ENCODE measurements around the gene HHAT.

Gene HHAT

GRCh38 chr1:210311726-210312493 is 16.8 kb upstream of the HHAT start:
- in situ Hi-C loops (cut with HindIII; ENCODE audit: low sequenced_read_pairs), result no loop called here
- no peak for DNase-seq (ENCODE audit: low read depth, low spot score)
- TF ChIP-seq, protein P1, sequence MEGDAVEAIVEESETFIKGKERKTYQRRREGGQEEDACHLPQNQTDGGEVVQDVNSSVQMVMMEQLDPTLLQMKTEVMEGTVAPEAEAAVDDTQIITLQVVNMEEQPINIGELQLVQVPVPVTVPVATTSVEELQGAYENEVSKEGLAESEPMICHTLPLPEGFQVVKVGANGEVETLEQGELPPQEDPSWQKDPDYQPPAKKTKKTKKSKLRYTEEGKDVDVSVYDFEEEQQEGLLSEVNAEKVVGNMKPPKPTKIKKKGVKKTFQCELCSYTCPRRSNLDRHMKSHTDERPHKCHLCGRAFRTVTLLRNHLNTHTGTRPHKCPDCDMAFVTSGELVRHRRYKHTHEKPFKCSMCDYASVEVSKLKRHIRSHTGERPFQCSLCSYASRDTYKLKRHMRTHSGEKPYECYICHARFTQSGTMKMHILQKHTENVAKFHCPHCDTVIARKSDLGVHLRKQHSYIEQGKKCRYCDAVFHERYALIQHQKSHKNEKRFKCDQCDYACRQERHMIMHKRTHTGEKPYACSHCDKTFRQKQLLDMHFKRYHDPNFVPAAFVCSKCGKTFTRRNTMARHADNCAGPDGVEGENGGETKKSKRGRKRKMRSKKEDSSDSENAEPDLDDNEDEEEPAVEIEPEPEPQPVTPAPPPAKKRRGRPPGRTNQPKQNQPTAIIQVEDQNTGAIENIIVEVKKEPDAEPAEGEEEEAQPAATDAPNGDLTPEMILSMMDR (IDR thresholded peaks at IDR 0.05; ENCODE audit: low read depth, low read length), result no peak
- no peak overlapping the region for H3K4me3 ChIP-seq (ENCODE audit: low read depth, low read length)

DNA sequence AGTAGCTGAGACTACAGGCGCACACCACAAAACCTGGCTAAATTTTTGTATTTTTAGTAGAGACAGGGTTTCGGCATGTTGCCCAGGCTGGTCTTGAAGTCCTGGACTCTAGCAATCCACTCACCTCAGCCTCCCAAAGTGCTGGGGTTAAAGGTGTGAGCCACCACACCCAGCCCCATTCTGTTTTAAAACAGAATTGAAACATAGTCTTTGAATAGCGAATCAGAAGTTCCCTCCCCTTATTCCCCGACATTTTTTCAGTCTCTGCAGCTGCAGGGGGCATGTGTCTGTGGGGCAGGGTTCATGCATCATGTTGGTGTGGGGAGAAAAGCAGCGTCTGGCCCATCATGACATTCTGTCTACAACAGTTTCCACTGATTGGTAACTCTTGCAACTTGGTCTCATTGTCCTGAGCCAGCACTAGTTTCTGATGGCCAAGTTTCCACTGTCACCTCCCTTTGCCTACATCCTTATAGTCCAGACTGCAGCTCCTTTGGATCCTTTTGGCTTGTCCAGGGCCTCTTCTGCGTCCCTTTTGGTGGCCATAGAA is 15.6 kb upstream of the HHAT start:
- in situ Hi-C loops (cut with HindIII; ENCODE audit: low sequenced_read_pairs), result no loop called here

DNA sequence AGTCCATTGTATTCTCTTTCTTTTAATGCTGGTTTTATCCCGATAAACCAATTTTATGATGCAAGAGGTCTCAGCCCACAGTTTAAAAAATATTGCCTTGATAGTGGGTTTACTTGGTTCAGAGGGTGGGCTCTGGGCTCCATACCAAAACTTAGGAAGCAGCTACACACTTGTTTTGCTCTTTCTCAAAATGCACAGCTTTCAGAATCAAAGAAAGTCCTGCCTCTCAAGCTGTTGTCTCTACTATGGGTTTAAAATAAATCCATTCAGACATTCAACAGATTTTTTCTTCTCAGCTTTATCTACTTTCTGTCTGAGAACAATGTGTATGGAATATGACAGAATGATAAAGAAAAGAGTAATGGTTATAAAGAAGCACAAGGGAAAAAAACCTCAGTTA is 14.8 kb upstream of the HHAT start:
- no peak overlapping the region for H3K4me3 ChIP-seq (ENCODE audit: low read depth, low read length)
- in situ Hi-C loops (cut with HindIII; ENCODE audit: low sequenced_read_pairs), result no loop called here
- TF ChIP-seq, protein P1 (IDR thresholded peaks at IDR 0.05; ENCODE audit: low read depth, low read length), result no peak
- DNase-seq (ENCODE audit: low read depth, low spot score), result no peak

More for the DNA sequence above, 15.6 kb upstream of the HHAT start:
- H3K4me3 ChIP-seq (ENCODE audit: low read depth, low read length), result no peak overlapping the region
- no peak for DNase-seq (ENCODE audit: low read depth, low spot score)
- TF ChIP-seq, protein P1 (IDR thresholded peaks at IDR 0.05; ENCODE audit: low read depth, low read length), result no peak

- DNase-seq (ENCODE audit: low read depth, low spot score), result no peak
- TF ChIP-seq, protein P1 (IDR thresholded peaks at IDR 0.05; ENCODE audit: low read depth, low read length), result no peak
- no peak overlapping the region for H3K4me3 ChIP-seq (ENCODE audit: low read depth, low read length)
- in situ Hi-C loops (cut with HindIII; ENCODE audit: low sequenced_read_pairs), result no loop called here
Measured at GRCh38 chr1:210315529-210315928, 13.2 kb upstream of the HHAT start.

DNA sequence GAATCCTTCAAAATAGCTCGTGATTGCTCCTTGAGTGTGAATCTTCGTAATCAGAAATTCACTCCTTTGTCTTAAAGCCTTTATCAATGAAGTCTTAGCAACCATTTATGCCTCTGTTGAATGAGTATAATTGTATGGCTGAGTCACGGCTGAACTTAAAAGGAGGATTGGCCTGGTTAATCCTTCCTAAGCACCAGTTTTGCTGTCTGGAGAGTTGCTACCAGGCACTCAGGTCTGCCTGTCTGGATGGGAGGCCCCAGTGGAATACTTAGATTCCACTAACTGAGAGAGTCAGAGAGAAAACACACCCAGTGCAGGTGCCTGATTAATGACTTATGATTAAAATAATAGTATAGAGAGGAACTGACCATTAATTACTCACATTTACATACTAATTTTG is 7.6 kb upstream of the HHAT start:
- in situ Hi-C loops (cut with HindIII; ENCODE audit: low sequenced_read_pairs), result no loop called here
- no peak overlapping the region for H3K4me3 ChIP-seq (ENCODE audit: low read depth, low read length)
- DNase-seq (ENCODE audit: low read depth, low spot score), result no peak
- TF ChIP-seq, protein P1 (IDR thresholded peaks at IDR 0.05; ENCODE audit: low read depth, low read length), result no peak

GRCh38 chr1:210321552-210321951 is 7.2 kb upstream of the HHAT start:
- no peak overlapping the region for H3K4me3 ChIP-seq (ENCODE audit: low read depth, low read length)
- in situ Hi-C loops (cut with HindIII; ENCODE audit: low sequenced_read_pairs), result no loop called here
- no peak for DNase-seq (ENCODE audit: low read depth, low spot score)
- TF ChIP-seq, protein P1 (IDR thresholded peaks at IDR 0.05; ENCODE audit: low read depth, low read length), result no peak
